Measurements from ENCODE around the gene ANKRD18A.
A peak's percentile ranks its signal among the peaks of the same experiment; 100 is the strongest.
"Not testable (repeated sequence)": the region's sequence is repeated elsewhere in the genome, so short reads cannot be mapped to it uniquely, and the experiment has no call there.

The ANKRD18A gene

GRCh38 chr9:38622951-38623350, 2.6 kb upstream of the ANKRD18A start:
- DNase-seq = no peak

GRCh38 chr9:38622288-38622674, 1.9 kb upstream of the ANKRD18A start:
- peak; percentile 10 for DNase-seq

GRCh38 chr9:38621434-38622287, 1.3 kb upstream of the ANKRD18A start:
- peak; percentile 56 for DNase-seq

- peak; percentile 31 for DNase-seq
Measured at GRCh38 chr9:38619556-38620447, 594 bp downstream of the ANKRD18A start.

- not testable (repeated sequence) for DNase-seq
Measured at GRCh38 chr9:38598029-38598745, 22.2 kb downstream of the ANKRD18A start.

GRCh38 chr9:38595117-38595516, 25.3 kb downstream of the ANKRD18A start:
- DNase-seq = not testable (repeated sequence)

GRCh38 chr9:38591346-38592063, 28.9 kb downstream of the ANKRD18A start:
- not testable (repeated sequence) for DNase-seq

- DNase-seq = not testable (repeated sequence)
Measured at GRCh38 chr9:38583765-38584164, 36.6 kb downstream of the ANKRD18A start.

- DNase-seq = not testable (repeated sequence)
Measured at GRCh38 chr9:38580112-38580511, 40.3 kb downstream of the ANKRD18A start.

- DNase-seq = not testable (repeated sequence)
Measured at GRCh38 chr9:38576181-38576580, 44.2 kb downstream of the ANKRD18A start.

GRCh38 chr9:38566048-38566447, 54.3 kb downstream of the ANKRD18A start:
- DNase-seq = not testable (repeated sequence)

- not testable (repeated sequence) for DNase-seq
Measured at GRCh38 chr9:38565178-38565577, 55.2 kb downstream of the ANKRD18A start.

GRCh38 chr9:38563911-38564310, 56.5 kb downstream of the ANKRD18A start:
- DNase-seq = not testable (repeated sequence)

- DNase-seq = not testable (repeated sequence)
Measured at GRCh38 chr9:38561134-38561533, 59.3 kb downstream of the ANKRD18A start.

- DNase-seq = not testable (repeated sequence)
Measured at GRCh38 chr9:38559172-38559571, 61.2 kb downstream of the ANKRD18A start.

- DNase-seq = not testable (repeated sequence)
Measured at GRCh38 chr9:38557746-38558145, 62.6 kb downstream of the ANKRD18A start.

GRCh38 chr9:38554966-38555365, 65.4 kb downstream of the ANKRD18A start:
- not testable (repeated sequence) for DNase-seq

GRCh38 chr9:38553019-38553418, 67.4 kb downstream of the ANKRD18A start:
- not testable (repeated sequence) for DNase-seq

- peak; percentile 19 for DNase-seq
Measured at GRCh38 chr9:38546497-38547163, 73.8 kb downstream of the ANKRD18A start.

GRCh38 chr9:38540535-38540934, 79.9 kb downstream of the ANKRD18A start:
- not testable (repeated sequence) for DNase-seq

- DNase-seq = no peak
Measured at GRCh38 chr9:38529317-38529716, 91.1 kb downstream of the ANKRD18A start.
